MM.1S (cell line): ENCODE results near the gene KANK4.

ENCODE experiments used
- DNase-seq: peaks from one replicate; pipeline ENCODE4 v3.0.0-alpha.2; 2015
- H2AFZ ChIP-seq: fragments of 300-600 bp; sonication (generic); 2 replicates; pipeline ENCODE4 v1.6.0; 2016; ENCODE audit warnings: antibody characterized with exemption, low read length
- H3F3A ChIP-seq: fragments of 300-600 bp; sonication (generic); 2 replicates; pipeline ENCODE4 v1.6.1; 2016; ENCODE audit warnings: mild to moderate bottlenecking, antibody characterized with exemption, low read length, moderate library complexity, mixed read lengths; ENCODE audit not compliant: insufficient read depth
- H3K27ac ChIP-seq: fragments of 300-600 bp; sonication (generic); 2 replicates; pipeline ENCODE4 v1.5.1; 2016; ENCODE audit warnings: mild to moderate bottlenecking, low read length
- H3K27me3 ChIP-seq: fragments of 300-600 bp; sonication (generic); replicated peaks from 2 replicates; pipeline ENCODE4 v1.6.0; 2016; ENCODE audit warnings: low read length; ENCODE audit not compliant: insufficient read depth
- H3K36me3 ChIP-seq: fragments of 300-600 bp; sonication (generic); replicated peaks from 2 replicates; pipeline ENCODE4 v1.6.1; 2016; ENCODE audit warnings: mild to moderate bottlenecking, low read length, mixed read lengths; ENCODE audit not compliant: insufficient read depth
- H3K4me1 ChIP-seq: fragments of 300-600 bp; sonication (generic); 2 replicates; pipeline ENCODE4 v1.6.1; 2016; ENCODE audit warnings: low read length, mixed read lengths
- H3K4me2 ChIP-seq: fragments of 300-600 bp; sonication (generic); 2 replicates; pipeline ENCODE4 v1.6.0; 2016; ENCODE audit warnings: low read depth, low read length
- H3K4me3 ChIP-seq: fragments of 300-600 bp; sonication (generic); 2 replicates; pipeline ENCODE4 v1.5.1; 2016; ENCODE audit warnings: low read length, mixed read lengths
- H3K79me2 ChIP-seq: fragments of 300-600 bp; sonication (generic); 2 replicates; pipeline ENCODE4 v1.6.1; 2016; ENCODE audit warnings: mixed run types, low read length, mixed read lengths
- H3K9ac ChIP-seq: fragments of 300-600 bp; sonication (generic); 2 replicates; pipeline ENCODE4 v1.6.1; 2016; ENCODE audit warnings: low read length, mixed read lengths
- H3K9me2 ChIP-seq: fragments of 300-600 bp; sonication (generic); replicated peaks from 2 replicates; pipeline ENCODE4 v1.6.1; 2016; ENCODE audit warnings: mild to moderate bottlenecking, low read length, mixed read lengths; ENCODE audit not compliant: insufficient read depth
- H3K9me3 ChIP-seq: fragments of 300-600 bp; sonication (generic); replicated peaks from 2 replicates; pipeline ENCODE4 v1.6.1; 2016; ENCODE audit warnings: mild to moderate bottlenecking, low read length, mixed read lengths; ENCODE audit not compliant: insufficient read depth
- H4K20me1 ChIP-seq: fragments of 300-600 bp; sonication (generic); 2 replicates; pipeline ENCODE4 v1.6.1; 2016; ENCODE audit warnings: mild to moderate bottlenecking, low read length, moderate library complexity, mixed read lengths; ENCODE audit not compliant: insufficient read depth
- CTCF ChIP-seq: fragments of 300-600 bp; sonication (generic); IDR thresholded peaks from 2 replicates; pipeline ENCODE4 v1.5.1; 2016; ENCODE audit warnings: antibody characterized with exemption, low read length, mixed read lengths
- EZH2 ChIP-seq: fragments of 300-600 bp; sonication (generic); optimal IDR thresholded peaks from 2 replicates; pipeline ENCODE3; 2017; ENCODE audit warnings: low read depth, mild to moderate bottlenecking, antibody characterized with exemption, low read length, mixed read lengths
- EZH2phosphoT487 ChIP-seq: fragments of 300-600 bp; sonication (generic); IDR thresholded peaks from 2 replicates; pipeline ENCODE4 v1.6.1; 2018; ENCODE audit warnings: antibody characterized with exemption, low read length

Gene KANK4

GRCh38 chr1:62196086-62196690 is 123.0 kb downstream of the KANK4 start:
- no peaks in the 10 kb centered on the region for H3K79me2 ChIP-seq
- no peaks in the 10 kb centered on the region for H3K27me3 ChIP-seq
- H3F3A ChIP-seq, result no peaks in the 10 kb centered on the region
- no peaks in the 10 kb centered on the region for H3K4me1 ChIP-seq
- H3K9me3 ChIP-seq, result no peaks in the 10 kb centered on the region
- H3K9ac ChIP-seq, result no peak overlapping the region
- no peak overlapping the region for H3K4me3 ChIP-seq
- H2AFZ ChIP-seq, result no peak overlapping the region
- H4K20me1 ChIP-seq, result no peaks in the 10 kb centered on the region
- no peaks in the 10 kb centered on the region for H3K9me2 ChIP-seq
- TF ChIP-seq EZH2 (no peak), CTCF (no peak), EZH2phosphoT487 (no peak)
- H3K27ac ChIP-seq, result no peak overlapping the region
- no peaks in the 10 kb centered on the region for H3K36me3 ChIP-seq
- no peak for DNase-seq
- H3K4me2 ChIP-seq, result no peak overlapping the region

- no peak for TF ChIP-seq CTCF
- TF ChIP-seq EZH2, result no peak
- no peak for TF ChIP-seq EZH2phosphoT487
- no peaks in the 10 kb centered on the region for H3K79me2 ChIP-seq
- no peaks in the 10 kb centered on the region for H3K9me2 ChIP-seq
- H3K27ac ChIP-seq, result no peak within 1 kb of the TSS
- no peak within 1 kb of the TSS for H2AFZ ChIP-seq
- H3K27me3 ChIP-seq, result no peaks in the 10 kb centered on the region
- no peak within 1 kb of the TSS for H3K4me2 ChIP-seq
- H4K20me1 ChIP-seq, result no peaks in the 10 kb centered on the region
- no peak for DNase-seq
- H3K4me1 ChIP-seq, result no peaks in the 10 kb centered on the region
- H3F3A ChIP-seq, result no peaks in the 10 kb centered on the region
- H3K36me3 ChIP-seq, result no peaks in the 10 kb centered on the region
- no peak within 1 kb of the TSS for H3K9ac ChIP-seq
- H3K9me3 ChIP-seq, result no peaks in the 10 kb centered on the region
- no peak within 1 kb of the TSS for H3K4me3 ChIP-seq
Observed at GRCh38 chr1:62194651-62195544, 124.3 kb downstream of the KANK4 start, which contains the start of gene L1TD1. TSS of gene L1TD1 (plus strand) at chr1:62194849. CDS start at chr1:62206629, 11,780 bp downstream.

- no peak overlapping the region for H3K9ac ChIP-seq
- no peaks in the 10 kb centered on the region for H4K20me1 ChIP-seq
- H3K36me3 ChIP-seq, result no peaks in the 10 kb centered on the region
- no peaks in the 10 kb centered on the region for H3K4me1 ChIP-seq
- H3K9me3 ChIP-seq, result no peaks in the 10 kb centered on the region
- no peak for DNase-seq
- no peaks in the 10 kb centered on the region for H3K27me3 ChIP-seq
- H2AFZ ChIP-seq, result no peak overlapping the region
- H3K27ac ChIP-seq, result no peak overlapping the region
- H3F3A ChIP-seq, result no peaks in the 10 kb centered on the region
- no peak for TF ChIP-seq EZH2phosphoT487
- no peak for TF ChIP-seq CTCF
- no peak for TF ChIP-seq EZH2
- no peaks in the 10 kb centered on the region for H3K79me2 ChIP-seq
- no peak overlapping the region for H3K4me2 ChIP-seq
- H3K9me2 ChIP-seq, result no peaks in the 10 kb centered on the region
- no peak overlapping the region for H3K4me3 ChIP-seq
Observed at GRCh38 chr1:62188111-62188510, 131.1 kb downstream of the KANK4 start.
